Ishikawa (cell line): ENCODE measurements around the gene KCNIP4.

ENCODE experiments used
- CEBPB ChIP-seq: IDR thresholded peaks from 2 replicates; pipeline ENCODE4 v1.6.1; 2012
- MAX ChIP-seq: IDR thresholded peaks from 2 replicates; pipeline ENCODE4 v1.6.1; 2012
- RAD21 ChIP-seq: IDR thresholded peaks from 2 replicates; pipeline ENCODE4 v1.6.1; 2012; ENCODE audit warnings: low read depth
- REST ChIP-seq: IDR thresholded peaks from 2 replicates; pipeline ENCODE4 v1.6.1; 2012; ENCODE audit warnings: low read depth, mild to moderate bottlenecking
- TEAD4 ChIP-seq: IDR thresholded peaks from 2 replicates; pipeline ENCODE4 v1.6.1; 2012

GRCh38 chr4:21801661-21802385 lies 146.7 kb downstream of the KCNIP4 start:
- no peak for TF ChIP-seq RAD21
- TF ChIP-seq TEAD4, result no peak
- no peak for TF ChIP-seq CEBPB
- no peak for TF ChIP-seq MAX
- TF ChIP-seq REST, result no peak
